ENCODE data around the gene ADGRL2.

DNA sequence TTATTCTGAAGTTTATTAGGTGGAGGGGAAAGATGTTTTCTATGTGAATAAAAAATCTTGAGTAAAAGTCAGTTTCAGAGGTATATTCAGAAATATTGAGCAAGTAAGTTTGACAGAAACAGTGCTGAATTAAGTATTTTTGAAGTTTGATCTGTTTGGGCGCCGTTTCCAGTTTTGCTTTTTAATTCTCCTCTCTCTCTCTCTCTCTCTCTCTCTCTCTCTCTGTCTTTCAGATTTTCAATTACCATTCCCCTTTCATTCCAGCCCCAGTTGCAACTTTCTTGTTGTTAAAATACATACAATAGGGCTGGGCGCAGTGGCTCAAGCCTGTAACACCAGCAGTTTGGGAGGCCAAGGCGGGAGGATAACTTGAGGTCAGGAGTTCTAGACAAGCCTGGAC lies 24.0 kb downstream of the ADGRL2 start:
- TF ChIP-seq, protein P1, sequence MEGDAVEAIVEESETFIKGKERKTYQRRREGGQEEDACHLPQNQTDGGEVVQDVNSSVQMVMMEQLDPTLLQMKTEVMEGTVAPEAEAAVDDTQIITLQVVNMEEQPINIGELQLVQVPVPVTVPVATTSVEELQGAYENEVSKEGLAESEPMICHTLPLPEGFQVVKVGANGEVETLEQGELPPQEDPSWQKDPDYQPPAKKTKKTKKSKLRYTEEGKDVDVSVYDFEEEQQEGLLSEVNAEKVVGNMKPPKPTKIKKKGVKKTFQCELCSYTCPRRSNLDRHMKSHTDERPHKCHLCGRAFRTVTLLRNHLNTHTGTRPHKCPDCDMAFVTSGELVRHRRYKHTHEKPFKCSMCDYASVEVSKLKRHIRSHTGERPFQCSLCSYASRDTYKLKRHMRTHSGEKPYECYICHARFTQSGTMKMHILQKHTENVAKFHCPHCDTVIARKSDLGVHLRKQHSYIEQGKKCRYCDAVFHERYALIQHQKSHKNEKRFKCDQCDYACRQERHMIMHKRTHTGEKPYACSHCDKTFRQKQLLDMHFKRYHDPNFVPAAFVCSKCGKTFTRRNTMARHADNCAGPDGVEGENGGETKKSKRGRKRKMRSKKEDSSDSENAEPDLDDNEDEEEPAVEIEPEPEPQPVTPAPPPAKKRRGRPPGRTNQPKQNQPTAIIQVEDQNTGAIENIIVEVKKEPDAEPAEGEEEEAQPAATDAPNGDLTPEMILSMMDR (IDR thresholded peaks at IDR 0.05), result no peak
- no peak for TF ChIP-seq ZFX (IDR thresholded peaks at IDR 0.05; ENCODE audit: borderline replicate concordance)

Measured in 22Rv1 (cell line).